HepG2 (cell line): ENCODE data around the gene CD4. TPM values are rescaled to one million over a fixed set of nuclear protein-coding genes. Genes with fewer than 3 reads are reported as not detected.

ENCODE experiments used
- ZNF335 ChIP-seq: sonication (generic); formaldehyde crosslinking; IDR thresholded peaks from 2 replicates; pipeline ENCODE4 v1.4.0; 2020; ENCODE audit warnings: missing genetic modification reagents
- ZNF460 ChIP-seq: sonication (generic); formaldehyde crosslinking; IDR thresholded peaks from 2 replicates; pipeline ENCODE4 v1.5.1; 2020; ENCODE audit warnings: missing genetic modification reagents, mild to moderate bottlenecking, borderline replicate concordance
- ZZZ3 ChIP-seq: sonication (generic); formaldehyde crosslinking; IDR thresholded peaks from 2 replicates; pipeline ENCODE4 v1.4.0; 2020; ENCODE audit warnings: missing genetic modification reagents, mild to moderate bottlenecking, borderline replicate concordance
- polyA plus RNA-seq, 8 experiments: library from polyadenylated mRNA; depleted of rRNA in 3 of 8; stranded (reverse) in 7 of 8; unstranded in 1 of 8; fragments of >200 nt; fragmentation: Illumina TruSeq in 4 of 8; extraction: Trizol in 4 of 8; gene quantifications; 2 replicates each; pipeline versions ENCODE4 v1.2.1 to v1.2.3, GENCODE V29; 2011 to 2016; ENCODE audit warnings: low read depth in 4 of 8, missing spikeins in 1 of 8, mixed read lengths in 1 of 8; ENCODE audit not compliant: insufficient read depth in 1 of 8
- total RNA-seq, 5 experiments: library from RNA; depleted of rRNA; stranded (reverse); fragments of >200 nt; fragmentation: Illumina TruSeq; extraction: Trizol; gene quantifications; 2 replicates each; pipeline ENCODE4 v1.2.3, GENCODE V29; 2016; ENCODE audit warnings: low read depth in 1 of 5
- TF ChIP-seq, protein P1 (sequence below): sonication (generic); formaldehyde crosslinking; IDR thresholded peaks from 2 replicates; pipeline ENCODE4 v1.4.0; 2020; ENCODE audit warnings: mild to moderate bottlenecking, missing genetic modification reagents, borderline replicate concordance
- TF ChIP-seq, protein P2 (sequence below): sonication (generic); formaldehyde crosslinking; IDR thresholded peaks from 2 replicates; pipeline ENCODE4 v1.4.0; 2020; ENCODE audit warnings: missing genetic modification reagents, borderline replicate concordance
- TF ChIP-seq, protein P3 (sequence below): sonication (generic); formaldehyde crosslinking; IDR thresholded peaks from 2 replicates; pipeline ENCODE4 v1.4.0; 2020; ENCODE audit warnings: missing genetic modification reagents
- TF ChIP-seq, protein P4 (sequence below): sonication (generic); formaldehyde crosslinking; IDR thresholded peaks from 2 replicates; pipeline ENCODE4 v1.4.0; 2020; ENCODE audit warnings: missing genetic modification reagents
- TF ChIP-seq, protein P5 (sequence below): sonication (generic); formaldehyde crosslinking; IDR thresholded peaks from 2 replicates; pipeline ENCODE4 v1.9.0; 2021; ENCODE audit warnings: missing genetic modification reagents, borderline replicate concordance
- TF ChIP-seq, protein P6 (sequence below): sonication (generic); formaldehyde crosslinking; IDR thresholded peaks from 2 replicates; pipeline ENCODE4 v1.4.0; 2020; ENCODE audit warnings: low read depth, missing genetic modification reagents

CD4 gene
- total and polyA plus RNA-seq, 2 of the 13 experiments (the other 11 are each of a cell fraction or from before 2014, with no cell fraction given): 0.07 to 0.95 TPM

DNA sequence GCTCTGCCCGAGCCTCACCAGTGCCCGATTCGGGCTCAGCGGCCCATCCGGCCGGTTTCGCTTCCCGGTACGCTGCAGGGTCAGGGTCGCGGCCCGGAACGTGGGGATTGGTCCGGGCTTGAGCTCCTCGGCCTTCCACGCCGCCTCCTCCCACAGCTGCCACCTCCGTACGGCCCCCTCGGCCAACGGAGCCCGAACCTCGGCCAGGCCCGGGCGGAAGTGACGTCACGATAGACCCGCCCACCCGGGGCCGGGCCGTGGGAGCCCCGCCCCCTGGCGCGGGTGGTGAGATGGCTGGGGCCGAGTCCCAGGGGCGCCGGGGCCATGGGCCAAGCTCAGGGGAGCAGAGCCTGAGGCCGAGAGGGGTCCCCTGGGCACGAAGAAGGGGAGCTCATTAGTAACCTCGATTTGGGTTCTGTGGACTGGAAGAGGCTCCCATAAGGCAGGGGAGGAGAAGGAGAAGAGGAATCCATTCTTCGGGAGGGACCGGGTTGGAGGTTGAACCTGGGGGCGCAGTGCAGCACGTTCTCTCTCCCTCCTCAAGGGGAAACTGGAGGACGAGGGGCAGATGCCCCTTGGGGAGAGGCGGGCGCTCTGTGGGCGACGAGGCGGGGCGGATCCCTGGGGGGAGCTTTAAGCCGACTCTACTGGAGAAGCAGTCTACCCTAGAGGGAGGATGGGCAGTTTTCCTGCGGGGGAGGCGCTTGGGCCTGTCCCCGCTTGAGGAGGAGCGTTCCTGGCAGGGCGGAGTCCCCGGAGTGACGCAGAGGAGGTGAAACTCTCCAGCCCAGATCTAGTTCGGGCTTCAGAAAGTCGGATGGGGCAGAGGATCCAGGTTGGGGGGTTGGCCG, 36.2 kb upstream of the CD4 start, which contains the start of gene MLF2 (continued):
- TF ChIP-seq, protein P1, sequence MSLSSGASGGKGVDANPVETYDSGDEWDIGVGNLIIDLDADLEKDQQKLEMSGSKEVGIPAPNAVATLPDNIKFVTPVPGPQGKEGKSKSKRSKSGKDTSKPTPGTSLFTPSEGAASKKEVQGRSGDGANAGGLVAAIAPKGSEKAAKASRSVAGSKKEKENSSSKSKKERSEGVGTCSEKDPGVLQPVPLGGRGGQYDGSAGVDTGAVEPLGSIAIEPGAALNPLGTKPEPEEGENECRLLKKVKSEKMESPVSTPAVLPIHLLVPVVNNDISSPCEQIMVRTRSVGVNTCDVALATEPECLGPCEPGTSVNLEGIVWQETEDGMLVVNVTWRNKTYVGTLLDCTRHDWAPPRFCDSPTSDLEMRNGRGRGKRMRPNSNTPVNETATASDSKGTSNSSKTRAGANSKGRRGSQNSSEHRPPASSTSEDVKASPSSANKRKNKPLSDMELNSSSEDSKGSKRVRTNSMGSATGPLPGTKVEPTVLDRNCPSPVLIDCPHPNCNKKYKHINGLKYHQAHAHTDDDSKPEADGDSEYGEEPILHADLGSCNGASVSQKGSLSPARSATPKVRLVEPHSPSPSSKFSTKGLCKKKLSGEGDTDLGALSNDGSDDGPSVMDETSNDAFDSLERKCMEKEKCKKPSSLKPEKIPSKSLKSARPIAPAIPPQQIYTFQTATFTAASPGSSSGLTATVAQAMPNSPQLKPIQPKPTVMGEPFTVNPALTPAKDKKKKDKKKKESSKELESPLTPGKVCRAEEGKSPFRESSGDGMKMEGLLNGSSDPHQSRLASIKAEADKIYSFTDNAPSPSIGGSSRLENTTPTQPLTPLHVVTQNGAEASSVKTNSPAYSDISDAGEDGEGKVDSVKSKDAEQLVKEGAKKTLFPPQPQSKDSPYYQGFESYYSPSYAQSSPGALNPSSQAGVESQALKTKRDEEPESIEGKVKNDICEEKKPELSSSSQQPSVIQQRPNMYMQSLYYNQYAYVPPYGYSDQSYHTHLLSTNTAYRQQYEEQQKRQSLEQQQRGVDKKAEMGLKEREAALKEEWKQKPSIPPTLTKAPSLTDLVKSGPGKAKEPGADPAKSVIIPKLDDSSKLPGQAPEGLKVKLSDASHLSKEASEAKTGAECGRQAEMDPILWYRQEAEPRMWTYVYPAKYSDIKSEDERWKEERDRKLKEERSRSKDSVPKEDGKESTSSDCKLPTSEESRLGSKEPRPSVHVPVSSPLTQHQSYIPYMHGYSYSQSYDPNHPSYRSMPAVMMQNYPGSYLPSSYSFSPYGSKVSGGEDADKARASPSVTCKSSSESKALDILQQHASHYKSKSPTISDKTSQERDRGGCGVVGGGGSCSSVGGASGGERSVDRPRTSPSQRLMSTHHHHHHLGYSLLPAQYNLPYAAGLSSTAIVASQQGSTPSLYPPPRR (CRISPR knock-in tag): no peak; the same call in 1 of the 2 replicates
- TF ChIP-seq, protein P2, sequence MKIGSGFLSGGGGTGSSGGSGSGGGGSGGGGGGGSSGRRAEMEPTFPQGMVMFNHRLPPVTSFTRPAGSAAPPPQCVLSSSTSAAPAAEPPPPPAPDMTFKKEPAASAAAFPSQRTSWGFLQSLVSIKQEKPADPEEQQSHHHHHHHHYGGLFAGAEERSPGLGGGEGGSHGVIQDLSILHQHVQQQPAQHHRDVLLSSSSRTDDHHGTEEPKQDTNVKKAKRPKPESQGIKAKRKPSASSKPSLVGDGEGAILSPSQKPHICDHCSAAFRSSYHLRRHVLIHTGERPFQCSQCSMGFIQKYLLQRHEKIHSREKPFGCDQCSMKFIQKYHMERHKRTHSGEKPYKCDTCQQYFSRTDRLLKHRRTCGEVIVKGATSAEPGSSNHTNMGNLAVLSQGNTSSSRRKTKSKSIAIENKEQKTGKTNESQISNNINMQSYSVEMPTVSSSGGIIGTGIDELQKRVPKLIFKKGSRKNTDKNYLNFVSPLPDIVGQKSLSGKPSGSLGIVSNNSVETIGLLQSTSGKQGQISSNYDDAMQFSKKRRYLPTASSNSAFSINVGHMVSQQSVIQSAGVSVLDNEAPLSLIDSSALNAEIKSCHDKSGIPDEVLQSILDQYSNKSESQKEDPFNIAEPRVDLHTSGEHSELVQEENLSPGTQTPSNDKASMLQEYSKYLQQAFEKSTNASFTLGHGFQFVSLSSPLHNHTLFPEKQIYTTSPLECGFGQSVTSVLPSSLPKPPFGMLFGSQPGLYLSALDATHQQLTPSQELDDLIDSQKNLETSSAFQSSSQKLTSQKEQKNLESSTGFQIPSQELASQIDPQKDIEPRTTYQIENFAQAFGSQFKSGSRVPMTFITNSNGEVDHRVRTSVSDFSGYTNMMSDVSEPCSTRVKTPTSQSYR (CRISPR knock-in tag): peak; percentile 45; the same call in 1 of the 2 replicates
- TF ChIP-seq, protein P3, sequence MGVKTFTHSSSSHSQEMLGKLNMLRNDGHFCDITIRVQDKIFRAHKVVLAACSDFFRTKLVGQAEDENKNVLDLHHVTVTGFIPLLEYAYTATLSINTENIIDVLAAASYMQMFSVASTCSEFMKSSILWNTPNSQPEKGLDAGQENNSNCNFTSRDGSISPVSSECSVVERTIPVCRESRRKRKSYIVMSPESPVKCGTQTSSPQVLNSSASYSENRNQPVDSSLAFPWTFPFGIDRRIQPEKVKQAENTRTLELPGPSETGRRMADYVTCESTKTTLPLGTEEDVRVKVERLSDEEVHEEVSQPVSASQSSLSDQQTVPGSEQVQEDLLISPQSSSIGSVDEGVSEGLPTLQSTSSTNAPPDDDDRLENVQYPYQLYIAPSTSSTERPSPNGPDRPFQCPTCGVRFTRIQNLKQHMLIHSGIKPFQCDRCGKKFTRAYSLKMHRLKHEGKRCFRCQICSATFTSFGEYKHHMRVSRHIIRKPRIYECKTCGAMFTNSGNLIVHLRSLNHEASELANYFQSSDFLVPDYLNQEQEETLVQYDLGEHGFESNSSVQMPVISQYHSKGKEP (CRISPR knock-in tag): no peak
- TF ChIP-seq ZZZ3 (CRISPR knock-in tag) (no peak), ZNF335 (CRISPR knock-in tag) (peak; percentile 74; the same call in 1 of the 2 replicates), ZNF460 (CRISPR knock-in tag) (no peak; the same call in 1 of the 2 replicates)
- TF ChIP-seq, protein P4, sequence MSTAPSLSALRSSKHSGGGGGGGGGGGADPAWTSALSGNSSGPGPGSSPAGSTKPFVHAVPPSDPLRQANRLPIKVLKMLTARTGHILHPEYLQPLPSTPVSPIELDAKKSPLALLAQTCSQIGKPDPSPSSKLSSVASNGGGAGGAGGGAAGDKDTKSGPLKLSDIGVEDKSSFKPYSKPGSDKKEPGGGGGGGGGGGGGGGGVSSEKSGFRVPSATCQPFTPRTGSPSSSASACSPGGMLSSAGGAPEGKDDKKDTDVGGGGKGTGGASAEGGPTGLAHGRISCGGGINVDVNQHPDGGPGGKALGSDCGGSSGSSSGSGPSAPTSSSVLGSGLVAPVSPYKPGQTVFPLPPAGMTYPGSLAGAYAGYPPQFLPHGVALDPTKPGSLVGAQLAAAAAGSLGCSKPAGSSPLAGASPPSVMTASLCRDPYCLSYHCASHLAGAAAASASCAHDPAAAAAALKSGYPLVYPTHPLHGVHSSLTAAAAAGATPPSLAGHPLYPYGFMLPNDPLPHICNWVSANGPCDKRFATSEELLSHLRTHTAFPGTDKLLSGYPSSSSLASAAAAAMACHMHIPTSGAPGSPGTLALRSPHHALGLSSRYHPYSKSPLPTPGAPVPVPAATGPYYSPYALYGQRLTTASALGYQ (CRISPR knock-in tag): peak; percentile 66; the same call in 1 of the 2 replicates
- TF ChIP-seq, protein P5, sequence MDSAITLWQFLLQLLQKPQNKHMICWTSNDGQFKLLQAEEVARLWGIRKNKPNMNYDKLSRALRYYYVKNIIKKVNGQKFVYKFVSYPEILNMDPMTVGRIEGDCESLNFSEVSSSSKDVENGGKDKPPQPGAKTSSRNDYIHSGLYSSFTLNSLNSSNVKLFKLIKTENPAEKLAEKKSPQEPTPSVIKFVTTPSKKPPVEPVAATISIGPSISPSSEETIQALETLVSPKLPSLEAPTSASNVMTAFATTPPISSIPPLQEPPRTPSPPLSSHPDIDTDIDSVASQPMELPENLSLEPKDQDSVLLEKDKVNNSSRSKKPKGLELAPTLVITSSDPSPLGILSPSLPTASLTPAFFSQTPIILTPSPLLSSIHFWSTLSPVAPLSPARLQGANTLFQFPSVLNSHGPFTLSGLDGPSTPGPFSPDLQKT: 0 out of 2 replicates have a peak, but pooled peaks have one; percentile 33
- TF ChIP-seq, protein P6, sequence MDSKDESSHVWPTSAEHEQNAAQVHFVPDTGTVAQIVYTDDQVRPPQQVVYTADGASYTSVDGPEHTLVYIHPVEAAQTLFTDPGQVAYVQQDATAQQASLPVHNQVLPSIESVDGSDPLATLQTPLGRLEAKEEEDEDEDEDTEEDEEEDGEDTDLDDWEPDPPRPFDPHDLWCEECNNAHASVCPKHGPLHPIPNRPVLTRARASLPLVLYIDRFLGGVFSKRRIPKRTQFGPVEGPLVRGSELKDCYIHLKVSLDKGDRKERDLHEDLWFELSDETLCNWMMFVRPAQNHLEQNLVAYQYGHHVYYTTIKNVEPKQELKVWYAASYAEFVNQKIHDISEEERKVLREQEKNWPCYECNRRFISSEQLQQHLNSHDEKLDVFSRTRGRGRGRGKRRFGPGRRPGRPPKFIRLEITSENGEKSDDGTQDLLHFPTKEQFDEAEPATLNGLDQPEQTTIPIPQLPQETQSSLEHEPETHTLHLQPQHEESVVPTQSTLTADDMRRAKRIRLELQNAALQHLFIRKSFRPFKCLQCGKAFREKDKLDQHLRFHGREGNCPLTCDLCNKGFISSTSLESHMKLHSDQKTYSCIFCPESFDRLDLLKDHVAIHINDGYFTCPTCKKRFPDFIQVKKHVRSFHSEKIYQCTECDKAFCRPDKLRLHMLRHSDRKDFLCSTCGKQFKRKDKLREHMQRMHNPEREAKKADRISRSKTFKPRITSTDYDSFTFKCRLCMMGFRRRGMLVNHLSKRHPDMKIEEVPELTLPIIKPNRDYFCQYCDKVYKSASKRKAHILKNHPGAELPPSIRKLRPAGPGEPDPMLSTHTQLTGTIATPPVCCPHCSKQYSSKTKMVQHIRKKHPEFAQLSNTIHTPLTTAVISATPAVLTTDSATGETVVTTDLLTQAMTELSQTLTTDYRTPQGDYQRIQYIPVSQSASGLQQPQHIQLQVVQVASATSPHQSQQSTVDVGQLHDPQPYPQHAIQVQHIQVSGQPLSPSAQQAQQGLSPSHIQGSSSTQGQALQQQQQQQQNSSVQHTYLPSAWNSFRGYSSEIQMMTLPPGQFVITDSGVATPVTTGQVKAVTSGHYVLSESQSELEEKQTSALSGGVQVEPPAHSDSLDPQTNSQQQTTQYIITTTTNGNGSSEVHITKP: peak; percentile 68
